ENCODE measurements around the gene RAB11A.

The RAB11A gene

DNA sequence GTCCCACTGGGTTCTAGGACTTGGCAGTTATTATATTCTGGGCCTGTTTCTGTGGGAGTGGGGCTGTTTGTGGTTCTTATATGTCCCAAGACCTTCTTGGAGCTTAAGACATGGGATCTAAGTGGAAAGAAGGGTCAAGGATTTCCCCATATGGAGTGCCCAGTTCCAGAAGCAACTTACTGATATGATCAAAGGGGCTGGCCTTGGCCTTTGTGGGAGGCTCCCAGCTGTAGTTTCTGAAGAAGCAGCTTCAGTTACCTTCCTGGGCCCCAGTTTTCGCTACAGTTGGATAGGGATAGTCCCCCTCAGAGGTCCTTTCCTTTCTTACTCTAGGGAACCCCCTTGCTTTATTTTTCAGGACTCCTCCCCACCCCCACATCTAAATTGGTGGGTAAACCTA is 56.0 kb downstream of the RAB11A start:
- TF ChIP-seq ZC3H10 (CRISPR knock-in tag; IDR thresholded peaks at IDR 0.05) (no peak), ZFP30 (CRISPR knock-in tag; IDR thresholded peaks at IDR 0.05) (no peak), RARB (CRISPR knock-in tag; IDR thresholded peaks at IDR 0.05) (no peak), ZNF70 (CRISPR knock-in tag; IDR thresholded peaks at IDR 0.05) (no peak), ZFP3 (CRISPR knock-in tag; IDR thresholded peaks at IDR 0.05) (no peak), SNAI2 (CRISPR knock-in tag; IDR thresholded peaks at IDR 0.05) (no peak), OSR1 (CRISPR knock-in tag; IDR thresholded peaks at IDR 0.05) (no peak), GLIS3 (CRISPR knock-in tag; IDR thresholded peaks at IDR 0.05) (no peak), ARNTL (CRISPR knock-in tag; IDR thresholded peaks at IDR 0.05; ENCODE audit: borderline replicate concordance, low read depth) (no peak), CSDC2 (CRISPR knock-in tag; IDR thresholded peaks at IDR 0.05) (no peak), TOX (CRISPR knock-in tag; IDR thresholded peaks at IDR 0.05; ENCODE audit: borderline replicate concordance) (no peak)
- TF ChIP-seq, protein P1, sequence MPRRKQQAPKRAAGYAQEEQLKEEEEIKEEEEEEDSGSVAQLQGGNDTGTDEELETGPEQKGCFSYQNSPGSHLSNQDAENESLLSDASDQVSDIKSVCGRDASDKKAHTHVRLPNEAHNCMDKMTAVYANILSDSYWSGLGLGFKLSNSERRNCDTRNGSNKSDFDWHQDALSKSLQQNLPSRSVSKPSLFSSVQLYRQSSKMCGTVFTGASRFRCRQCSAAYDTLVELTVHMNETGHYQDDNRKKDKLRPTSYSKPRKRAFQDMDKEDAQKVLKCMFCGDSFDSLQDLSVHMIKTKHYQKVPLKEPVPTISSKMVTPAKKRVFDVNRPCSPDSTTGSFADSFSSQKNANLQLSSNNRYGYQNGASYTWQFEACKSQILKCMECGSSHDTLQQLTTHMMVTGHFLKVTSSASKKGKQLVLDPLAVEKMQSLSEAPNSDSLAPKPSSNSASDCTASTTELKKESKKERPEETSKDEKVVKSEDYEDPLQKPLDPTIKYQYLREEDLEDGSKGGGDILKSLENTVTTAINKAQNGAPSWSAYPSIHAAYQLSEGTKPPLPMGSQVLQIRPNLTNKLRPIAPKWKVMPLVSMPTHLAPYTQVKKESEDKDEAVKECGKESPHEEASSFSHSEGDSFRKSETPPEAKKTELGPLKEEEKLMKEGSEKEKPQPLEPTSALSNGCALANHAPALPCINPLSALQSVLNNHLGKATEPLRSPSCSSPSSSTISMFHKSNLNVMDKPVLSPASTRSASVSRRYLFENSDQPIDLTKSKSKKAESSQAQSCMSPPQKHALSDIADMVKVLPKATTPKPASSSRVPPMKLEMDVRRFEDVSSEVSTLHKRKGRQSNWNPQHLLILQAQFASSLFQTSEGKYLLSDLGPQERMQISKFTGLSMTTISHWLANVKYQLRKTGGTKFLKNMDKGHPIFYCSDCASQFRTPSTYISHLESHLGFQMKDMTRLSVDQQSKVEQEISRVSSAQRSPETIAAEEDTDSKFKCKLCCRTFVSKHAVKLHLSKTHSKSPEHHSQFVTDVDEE (CRISPR knock-in tag; IDR thresholded peaks at IDR 0.05), result no peak
- TF ChIP-seq, protein P2, sequence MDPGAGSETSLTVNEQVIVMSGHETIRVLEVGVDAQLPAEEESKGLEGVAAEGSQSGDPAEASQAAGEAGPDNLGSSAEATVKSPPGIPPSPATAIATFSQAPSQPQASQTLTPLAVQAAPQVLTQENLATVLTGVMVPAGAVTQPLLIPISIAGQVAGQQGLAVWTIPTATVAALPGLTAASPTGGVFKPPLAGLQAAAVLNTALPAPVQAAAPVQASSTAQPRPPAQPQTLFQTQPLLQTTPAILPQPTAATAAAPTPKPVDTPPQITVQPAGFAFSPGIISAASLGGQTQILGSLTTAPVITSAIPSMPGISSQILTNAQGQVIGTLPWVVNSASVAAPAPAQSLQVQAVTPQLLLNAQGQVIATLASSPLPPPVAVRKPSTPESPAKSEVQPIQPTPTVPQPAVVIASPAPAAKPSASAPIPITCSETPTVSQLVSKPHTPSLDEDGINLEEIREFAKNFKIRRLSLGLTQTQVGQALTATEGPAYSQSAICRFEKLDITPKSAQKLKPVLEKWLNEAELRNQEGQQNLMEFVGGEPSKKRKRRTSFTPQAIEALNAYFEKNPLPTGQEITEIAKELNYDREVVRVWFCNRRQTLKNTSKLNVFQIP (CRISPR knock-in tag; IDR thresholded peaks at IDR 0.05; ENCODE audit: borderline replicate concordance, low read depth), result no peak
- no peak for ATAC-seq

DNA sequence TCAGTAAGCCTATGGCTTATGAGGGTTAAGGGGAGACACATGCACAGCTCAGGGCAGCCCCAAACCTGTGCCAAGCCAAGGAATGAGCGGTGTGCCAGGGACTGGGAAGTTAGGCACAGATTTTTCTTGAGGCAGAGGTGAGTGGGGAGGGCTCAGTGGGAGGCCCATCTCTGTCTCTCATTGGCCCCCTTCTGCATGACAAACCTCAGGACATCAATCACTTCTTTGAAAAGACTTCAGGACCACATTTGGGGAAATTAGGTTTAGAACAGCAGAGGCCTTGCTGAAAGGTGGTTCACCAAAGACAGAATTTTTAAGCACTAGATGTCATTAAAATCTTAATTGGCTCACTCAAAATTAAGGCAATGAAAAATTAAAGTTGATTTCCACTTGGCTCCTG is 57.2 kb downstream of the RAB11A start:
- no peak for ATAC-seq
- no peak for TF ChIP-seq ARNTL (CRISPR knock-in tag; IDR thresholded peaks at IDR 0.05; ENCODE audit: borderline replicate concordance, low read depth)
- no peak for TF ChIP-seq CSDC2 (CRISPR knock-in tag; IDR thresholded peaks at IDR 0.05)
- no peak for TF ChIP-seq PPARA (CRISPR knock-in tag; IDR thresholded peaks at IDR 0.05; ENCODE audit: borderline replicate concordance)
- TF ChIP-seq, protein P1 (CRISPR knock-in tag; IDR thresholded peaks at IDR 0.05), result no peak
- TF ChIP-seq SNAI2 (CRISPR knock-in tag; IDR thresholded peaks at IDR 0.05), result no peak
- TF ChIP-seq, protein P3, sequence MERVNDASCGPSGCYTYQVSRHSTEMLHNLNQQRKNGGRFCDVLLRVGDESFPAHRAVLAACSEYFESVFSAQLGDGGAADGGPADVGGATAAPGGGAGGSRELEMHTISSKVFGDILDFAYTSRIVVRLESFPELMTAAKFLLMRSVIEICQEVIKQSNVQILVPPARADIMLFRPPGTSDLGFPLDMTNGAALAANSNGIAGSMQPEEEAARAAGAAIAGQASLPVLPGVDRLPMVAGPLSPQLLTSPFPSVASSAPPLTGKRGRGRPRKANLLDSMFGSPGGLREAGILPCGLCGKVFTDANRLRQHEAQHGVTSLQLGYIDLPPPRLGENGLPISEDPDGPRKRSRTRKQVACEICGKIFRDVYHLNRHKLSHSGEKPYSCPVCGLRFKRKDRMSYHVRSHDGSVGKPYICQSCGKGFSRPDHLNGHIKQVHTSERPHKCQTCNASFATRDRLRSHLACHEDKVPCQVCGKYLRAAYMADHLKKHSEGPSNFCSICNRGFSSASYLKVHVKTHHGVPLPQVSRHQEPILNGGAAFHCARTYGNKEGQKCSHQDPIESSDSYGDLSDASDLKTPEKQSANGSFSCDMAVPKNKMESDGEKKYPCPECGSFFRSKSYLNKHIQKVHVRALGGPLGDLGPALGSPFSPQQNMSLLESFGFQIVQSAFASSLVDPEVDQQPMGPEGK (CRISPR knock-in tag; IDR thresholded peaks at IDR 0.05; ENCODE audit: borderline replicate concordance), result no peak
- TF ChIP-seq ZNF70 (CRISPR knock-in tag; IDR thresholded peaks at IDR 0.05), result no peak
- TF ChIP-seq ZFP30 (CRISPR knock-in tag; IDR thresholded peaks at IDR 0.05), result no peak
- TF ChIP-seq TOX (CRISPR knock-in tag; IDR thresholded peaks at IDR 0.05; ENCODE audit: borderline replicate concordance), result no peak
- no peak for TF ChIP-seq ZNF565 (CRISPR knock-in tag; conservative IDR thresholded peaks at IDR 0.05; ENCODE audit: low read depth)
- no peak for TF ChIP-seq BACH2 (CRISPR knock-in tag; IDR thresholded peaks at IDR 0.05; ENCODE audit: borderline replicate concordance)
- no peak for TF ChIP-seq ZFP3 (CRISPR knock-in tag; IDR thresholded peaks at IDR 0.05)
- TF ChIP-seq ZNF8 (CRISPR knock-in tag; IDR thresholded peaks at IDR 0.05), result no peak
- TF ChIP-seq, protein P4, sequence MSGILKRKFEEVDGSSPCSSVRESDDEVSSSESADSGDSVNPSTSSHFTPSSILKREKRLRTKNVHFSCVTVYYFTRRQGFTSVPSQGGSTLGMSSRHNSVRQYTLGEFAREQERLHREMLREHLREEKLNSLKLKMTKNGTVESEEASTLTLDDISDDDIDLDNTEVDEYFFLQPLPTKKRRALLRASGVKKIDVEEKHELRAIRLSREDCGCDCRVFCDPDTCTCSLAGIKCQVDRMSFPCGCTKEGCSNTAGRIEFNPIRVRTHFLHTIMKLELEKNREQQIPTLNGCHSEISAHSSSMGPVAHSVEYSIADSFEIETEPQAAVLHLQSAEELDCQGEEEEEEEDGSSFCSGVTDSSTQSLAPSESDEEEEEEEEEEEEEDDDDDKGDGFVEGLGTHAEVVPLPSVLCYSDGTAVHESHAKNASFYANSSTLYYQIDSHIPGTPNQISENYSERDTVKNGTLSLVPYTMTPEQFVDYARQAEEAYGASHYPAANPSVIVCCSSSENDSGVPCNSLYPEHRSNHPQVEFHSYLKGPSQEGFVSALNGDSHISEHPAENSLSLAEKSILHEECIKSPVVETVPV (CRISPR knock-in tag; IDR thresholded peaks at IDR 0.05), result no peak
- no peak for TF ChIP-seq GLIS3 (CRISPR knock-in tag; IDR thresholded peaks at IDR 0.05)

DNA sequence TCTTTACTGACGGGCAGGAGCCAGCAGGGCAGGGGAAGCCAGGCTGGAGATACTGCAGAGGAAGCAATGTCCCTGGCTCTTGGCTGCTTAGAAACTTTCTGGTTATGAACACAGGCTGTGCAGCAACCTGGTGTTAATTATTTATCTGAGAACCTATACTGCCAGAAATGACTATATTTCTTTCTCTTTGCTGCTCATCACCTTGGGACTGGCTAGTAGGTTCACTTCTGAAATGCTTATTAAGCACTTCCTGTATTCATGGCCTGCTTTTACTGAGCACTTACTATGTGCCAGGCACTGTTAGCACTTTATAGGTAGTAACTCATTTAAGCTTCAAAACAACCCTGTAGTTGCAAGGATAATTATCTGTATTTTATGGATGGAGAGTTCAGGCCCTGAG is 57.6 kb downstream of the RAB11A start:
- no peak for ATAC-seq
- TF ChIP-seq CSDC2 (CRISPR knock-in tag; IDR thresholded peaks at IDR 0.05) (no peak), ZFP3 (CRISPR knock-in tag; IDR thresholded peaks at IDR 0.05) (no peak), TCF4 (CRISPR knock-in tag; IDR thresholded peaks at IDR 0.05; ENCODE audit: borderline replicate concordance) (no peak), ZNF8 (CRISPR knock-in tag; IDR thresholded peaks at IDR 0.05) (no peak), GLIS3 (CRISPR knock-in tag; IDR thresholded peaks at IDR 0.05) (no peak), ZNF565 (CRISPR knock-in tag; conservative IDR thresholded peaks at IDR 0.05; ENCODE audit: low read depth) (no peak), OSR1 (CRISPR knock-in tag; IDR thresholded peaks at IDR 0.05) (no peak), TOX (CRISPR knock-in tag; IDR thresholded peaks at IDR 0.05; ENCODE audit: borderline replicate concordance) (no peak)
- TF ChIP-seq, protein P4 (CRISPR knock-in tag; IDR thresholded peaks at IDR 0.05), result no peak
- TF ChIP-seq, protein P2 (CRISPR knock-in tag; IDR thresholded peaks at IDR 0.05; ENCODE audit: borderline replicate concordance, low read depth), result no peak
- TF ChIP-seq, protein P5, sequence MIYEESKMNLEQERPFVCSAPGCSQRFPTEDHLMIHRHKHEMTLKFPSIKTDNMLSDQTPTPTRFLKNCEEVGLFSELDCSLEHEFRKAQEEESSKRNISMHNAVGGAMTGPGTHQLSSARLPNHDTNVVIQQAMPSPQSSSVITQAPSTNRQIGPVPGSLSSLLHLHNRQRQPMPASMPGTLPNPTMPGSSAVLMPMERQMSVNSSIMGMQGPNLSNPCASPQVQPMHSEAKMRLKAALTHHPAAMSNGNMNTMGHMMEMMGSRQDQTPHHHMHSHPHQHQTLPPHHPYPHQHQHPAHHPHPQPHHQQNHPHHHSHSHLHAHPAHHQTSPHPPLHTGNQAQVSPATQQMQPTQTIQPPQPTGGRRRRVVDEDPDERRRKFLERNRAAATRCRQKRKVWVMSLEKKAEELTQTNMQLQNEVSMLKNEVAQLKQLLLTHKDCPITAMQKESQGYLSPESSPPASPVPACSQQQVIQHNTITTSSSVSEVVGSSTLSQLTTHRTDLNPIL (CRISPR knock-in tag; IDR thresholded peaks at IDR 0.05; ENCODE audit: low read depth), result no peak

Measured in SK-N-SH treated with all-trans-retinoic acid at 6 μM for 48 hours (cell line).